Measurements from ENCODE around the gene CCNG2. TPM values are rescaled to one million over a fixed set of nuclear protein-coding genes. Genes with fewer than 3 reads are reported as not detected.

The CCNG2 gene
- total RNA-seq, 1 experiment from 2014 or later: 23.5 TPM

DNA sequence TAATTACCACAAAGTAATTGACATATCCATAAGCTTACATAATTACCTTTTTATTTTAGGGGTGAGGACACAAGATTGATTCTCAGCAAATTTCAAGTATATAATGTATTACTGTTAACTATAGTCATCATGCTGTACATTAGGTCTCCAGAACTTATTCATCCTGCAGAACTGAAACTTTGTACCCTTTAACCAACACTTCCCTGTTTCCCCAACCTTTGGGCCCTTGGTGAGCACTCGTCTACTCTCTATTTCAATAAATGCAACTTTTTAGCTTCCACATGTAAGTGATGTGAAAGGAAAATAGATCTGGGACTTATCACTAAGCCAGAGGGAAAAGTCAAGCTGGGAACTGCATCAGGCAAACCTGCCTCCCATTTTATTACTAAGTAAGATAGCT, 33.6 kb upstream of the CCNG2 start:
- no TSS peak for BruUV-seq (replicated peaks)
- POLR2A ChIA-PET: interaction anchor here (1.1 kb wide), 1 partner anchor 14 kb away, joined by 3 read pairs; no protein-coding TSS in a partner anchor
- TF ChIP-seq, protein P1, sequence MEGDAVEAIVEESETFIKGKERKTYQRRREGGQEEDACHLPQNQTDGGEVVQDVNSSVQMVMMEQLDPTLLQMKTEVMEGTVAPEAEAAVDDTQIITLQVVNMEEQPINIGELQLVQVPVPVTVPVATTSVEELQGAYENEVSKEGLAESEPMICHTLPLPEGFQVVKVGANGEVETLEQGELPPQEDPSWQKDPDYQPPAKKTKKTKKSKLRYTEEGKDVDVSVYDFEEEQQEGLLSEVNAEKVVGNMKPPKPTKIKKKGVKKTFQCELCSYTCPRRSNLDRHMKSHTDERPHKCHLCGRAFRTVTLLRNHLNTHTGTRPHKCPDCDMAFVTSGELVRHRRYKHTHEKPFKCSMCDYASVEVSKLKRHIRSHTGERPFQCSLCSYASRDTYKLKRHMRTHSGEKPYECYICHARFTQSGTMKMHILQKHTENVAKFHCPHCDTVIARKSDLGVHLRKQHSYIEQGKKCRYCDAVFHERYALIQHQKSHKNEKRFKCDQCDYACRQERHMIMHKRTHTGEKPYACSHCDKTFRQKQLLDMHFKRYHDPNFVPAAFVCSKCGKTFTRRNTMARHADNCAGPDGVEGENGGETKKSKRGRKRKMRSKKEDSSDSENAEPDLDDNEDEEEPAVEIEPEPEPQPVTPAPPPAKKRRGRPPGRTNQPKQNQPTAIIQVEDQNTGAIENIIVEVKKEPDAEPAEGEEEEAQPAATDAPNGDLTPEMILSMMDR (IDR thresholded peaks at IDR 0.05; ENCODE audit: unreplicated experiment): no peak
- Mint-ChIP-seq H3K36me3 (ENCODE audit: insufficient read depth, unreplicated experiment) (no peaks in the 10 kb centered on the region), H3K4me1 (ENCODE audit: insufficient read depth, unreplicated experiment) (no peaks in the 10 kb centered on the region), H3K27me3 (ENCODE audit: insufficient read depth, unreplicated experiment) (no peaks in the 10 kb centered on the region), H3K4me3 (ENCODE audit: unreplicated experiment) (no peak overlapping the region), H3K27ac (ENCODE audit: low read depth, unreplicated experiment) (no peak overlapping the region), H3K9me3 (ENCODE audit: unreplicated experiment) (no peaks in the 10 kb centered on the region)
- CTCF ChIA-PET: interaction anchor here (0.6 to 0.9 kb wide), 3 partner anchors 11 to 34 kb away, joined by 3 to 6 read pairs (median 3); no protein-coding TSS in a partner anchor
- intact Hi-C loops (cut with micrococcal nuclease): no loop called here
- DNase-seq (ENCODE audit: unreplicated experiment): no peak

DNA sequence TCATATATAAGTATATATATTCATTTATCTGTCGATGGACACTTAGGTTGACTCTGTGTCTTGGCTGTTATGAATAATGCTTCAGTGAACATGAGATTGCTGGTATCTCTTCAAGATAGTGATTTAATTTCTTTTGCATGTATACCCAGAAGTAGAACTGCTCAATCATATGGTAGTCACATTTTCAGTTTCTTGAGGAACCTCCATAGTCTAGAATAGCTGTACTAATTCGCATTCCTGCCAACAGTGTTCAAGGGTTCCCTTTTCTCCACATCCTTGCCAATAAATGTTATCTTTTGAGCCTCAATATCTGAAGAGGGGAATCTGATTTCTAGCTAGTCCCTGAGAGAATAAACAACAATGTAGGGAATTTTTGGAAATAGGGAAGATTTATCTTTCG, 32.4 kb upstream of the CCNG2 start:
- ChIA-PET CTCF (no interaction called here), POLR2A (interaction anchor here (1.1 to 2.4 kb wide), 3 partner anchors 23 to 36 kb away, joined by 3 to 7 read pairs (median 3); no protein-coding TSS in a partner anchor)
- TF ChIP-seq, protein P1 (IDR thresholded peaks at IDR 0.05; ENCODE audit: unreplicated experiment): no peak
- intact Hi-C loops (cut with micrococcal nuclease): no loop called here
- no peaks in the 10 kb centered on the region for H3K9me3 Mint-ChIP-seq (ENCODE audit: unreplicated experiment)
- H3K27me3 Mint-ChIP-seq (ENCODE audit: insufficient read depth, unreplicated experiment): no peaks in the 10 kb centered on the region
- no peak for DNase-seq (ENCODE audit: unreplicated experiment)
- H3K36me3 Mint-ChIP-seq (ENCODE audit: insufficient read depth, unreplicated experiment): no peaks in the 10 kb centered on the region
- BruUV-seq (replicated peaks): no TSS peak
- H3K4me1 Mint-ChIP-seq (ENCODE audit: insufficient read depth, unreplicated experiment): no peaks in the 10 kb centered on the region
- no peak overlapping the region for H3K27ac Mint-ChIP-seq (ENCODE audit: low read depth, unreplicated experiment)
- no peak overlapping the region for H3K4me3 Mint-ChIP-seq (ENCODE audit: unreplicated experiment)

DNA sequence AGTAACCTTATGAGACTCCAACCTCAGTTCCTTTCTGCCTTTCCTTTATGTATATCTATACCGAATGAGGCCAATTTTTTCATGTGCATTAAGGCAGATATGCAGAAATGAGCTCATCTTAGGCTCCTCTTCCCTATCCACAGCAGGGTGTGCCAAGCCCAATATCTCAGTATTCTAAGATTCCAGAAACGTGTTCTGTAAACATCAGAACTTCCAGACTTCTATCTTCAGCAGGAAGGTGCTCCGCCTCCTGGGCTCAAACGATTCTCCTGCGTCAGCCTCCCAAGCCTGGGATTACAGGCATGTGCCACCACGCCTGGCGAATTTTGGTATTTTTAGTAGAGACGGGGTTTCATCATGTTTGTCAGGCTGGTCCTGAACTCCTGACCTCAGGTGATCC, 31.0 kb upstream of the CCNG2 start:
- BruUV-seq (replicated peaks): no TSS peak
- TF ChIP-seq, protein P1 (IDR thresholded peaks at IDR 0.05; ENCODE audit: unreplicated experiment): no peak
- Mint-ChIP-seq H3K27ac (ENCODE audit: low read depth, unreplicated experiment) (no peak overlapping the region), H3K36me3 (ENCODE audit: insufficient read depth, unreplicated experiment) (no peaks in the 10 kb centered on the region), H3K27me3 (ENCODE audit: insufficient read depth, unreplicated experiment) (no peaks in the 10 kb centered on the region), H3K4me3 (ENCODE audit: unreplicated experiment) (no peak overlapping the region), H3K4me1 (ENCODE audit: insufficient read depth, unreplicated experiment) (no peaks in the 10 kb centered on the region), H3K9me3 (ENCODE audit: unreplicated experiment) (no peaks in the 10 kb centered on the region)
- POLR2A ChIA-PET: interaction anchor here (0.6 to 2.4 kb wide), 4 partner anchors 20 to 89 kb away, joined by 3 to 7 read pairs (median 4); no protein-coding TSS in a partner anchor
- intact Hi-C loops (cut with micrococcal nuclease): no loop called here
- CTCF ChIA-PET: interaction anchor here (0.6 to 0.9 kb wide), 3 partner anchors 15 to 514 kb away, joined by 3 to 5 read pairs (median 3); no protein-coding TSS in a partner anchor
- no peak for DNase-seq (ENCODE audit: unreplicated experiment)

DNA sequence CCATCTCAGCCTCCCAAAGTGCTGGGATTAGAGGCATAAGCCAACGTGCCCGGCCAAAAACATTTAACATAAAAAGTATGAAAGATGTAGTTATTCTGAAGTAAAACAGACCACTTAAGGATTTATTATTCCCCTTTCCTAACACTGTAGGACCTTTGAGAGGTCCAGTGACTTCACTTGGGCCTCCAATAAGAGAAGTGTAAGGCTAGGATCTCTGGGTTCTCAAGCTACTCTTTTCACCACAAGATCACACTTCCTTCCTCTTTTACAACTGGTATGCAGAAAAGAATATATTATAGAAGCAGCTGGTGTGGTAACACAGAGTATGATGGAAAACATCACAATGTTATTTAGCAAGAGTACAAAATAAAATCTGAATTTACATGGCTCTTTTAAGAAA, 30.2 kb upstream of the CCNG2 start:
- no peak for DNase-seq (ENCODE audit: unreplicated experiment)
- H3K27ac Mint-ChIP-seq (ENCODE audit: low read depth, unreplicated experiment): no peak overlapping the region
- no peaks in the 10 kb centered on the region for H3K27me3 Mint-ChIP-seq (ENCODE audit: insufficient read depth, unreplicated experiment)
- H3K4me1 Mint-ChIP-seq (ENCODE audit: insufficient read depth, unreplicated experiment): no peaks in the 10 kb centered on the region
- BruUV-seq (replicated peaks): no TSS peak
- TF ChIP-seq, protein P1 (IDR thresholded peaks at IDR 0.05; ENCODE audit: unreplicated experiment): no peak
- intact Hi-C loops (cut with micrococcal nuclease): no loop called here
- H3K4me3 Mint-ChIP-seq (ENCODE audit: unreplicated experiment): no peak overlapping the region
- no peaks in the 10 kb centered on the region for H3K9me3 Mint-ChIP-seq (ENCODE audit: unreplicated experiment)
- no peaks in the 10 kb centered on the region for H3K36me3 Mint-ChIP-seq (ENCODE audit: insufficient read depth, unreplicated experiment)
- ChIA-PET POLR2A (interaction anchor here (1.3 to 2.4 kb wide), 2 partner anchors 19 to 28 kb away, joined by 5 to 7 read pairs; no protein-coding TSS in a partner anchor), CTCF (interaction anchor here (0.5 to 1.3 kb wide), 3 partner anchors 31 to 1420 kb away, joined by 3 to 6 read pairs (median 5); no protein-coding TSS in a partner anchor)

Data from MCF 10A (cell line).